ENCODE results near the gene LRMDA. TPM values are rescaled to one million over a fixed set of nuclear protein-coding genes. Genes with fewer than 3 reads are reported as not detected.
"Not testable (repeated sequence)": the region's sequence is repeated elsewhere in the genome, so short reads cannot be mapped to it uniquely, and the experiment has no call there.

Gene LRMDA
- total and polyA plus RNA-seq, 2 donors (not counting 1 experiment from before 2014, with no cell fraction given): 0.12 TPM; not detected in 1

GRCh38 chr10:75519213-75519612, 87.8 kb downstream of the LRMDA start:
- CTCF ChIA-PET; H3K4me1 Mint-ChIP-seq; H3K4me2 ChIP-seq (replicated peaks; ENCODE audit: low read depth, low read length, poor library complexity, severe bottlenecking): not testable (repeated sequence)

GRCh38 chr10:75521194-75521829, 89.9 kb downstream of the LRMDA start:
- DNase-seq; CTCF ChIA-PET; H3K4me3 ChIP-seq (ENCODE audit: control extremely low read depth in 1 of 5, extremely low read depth in 1 of 5, insufficient read depth in 1 of 5, low read depth in 2 of 5, low read length in 4 of 5); H3K36me3 ChIP-seq (replicated peaks in 1 of 2; ENCODE audit: control extremely low read depth in 1 of 2, control insufficient read depth in 1 of 2, extremely low read depth in 1 of 2, insufficient read depth in 2 of 2, low read length in 1 of 2); ATAC-seq (ENCODE audit: low read depth); H3K9me3 ChIP-seq (ENCODE audit: control extremely low read depth in 1 of 3, control insufficient read depth in 2 of 3, insufficient read depth in 1 of 3, low read length in 2 of 3); H3K4me1 Mint-ChIP-seq; H3K79me2 ChIP-seq (ENCODE audit: control insufficient read depth, insufficient read depth, low read length); H4K20me1 ChIP-seq (ENCODE audit: control insufficient read depth, insufficient read depth, low read length, poor library complexity, severe bottlenecking); H3K27me3 ChIP-seq (replicated peaks in 1 of 4; ENCODE audit: control extremely low read depth in 1 of 4, control insufficient read depth in 3 of 4, insufficient read depth in 4 of 4, low read length in 3 of 4); H3K9ac ChIP-seq (ENCODE audit: low read length); POLR2A ChIA-PET; H2AFZ ChIP-seq (ENCODE audit: insufficient read depth, low read depth, low read length, poor library complexity, severe bottlenecking); H3K9me3 Mint-ChIP-seq (ENCODE audit: insufficient read depth); H3K4me2 ChIP-seq (replicated peaks; ENCODE audit: low read depth, low read length, poor library complexity, severe bottlenecking); H3K27ac Mint-ChIP-seq; H3K4me3 Mint-ChIP-seq; intact Hi-C loops (cut with micrococcal nuclease); H3K27ac ChIP-seq (ENCODE audit: low read length in 2 of 2); H3K4me1 ChIP-seq (ENCODE audit: control insufficient read depth in 2 of 2, insufficient read depth in 2 of 2, low read length in 2 of 2): not testable (repeated sequence)
- H3K27me3 Mint-ChIP-seq: peaks cover 13% of the 10 kb centered on the region
- WGBS (ENCODE audit: insufficient coverage): 85% methylated on average over 6 of the region's 16 CpGs

More at GRCh38 chr10:75519213-75519612, 87.8 kb downstream of the LRMDA start:
- H3K27ac Mint-ChIP-seq; H3K79me2 ChIP-seq (ENCODE audit: control insufficient read depth, insufficient read depth, low read length); H4K20me1 ChIP-seq (ENCODE audit: control insufficient read depth, insufficient read depth, low read length, poor library complexity, severe bottlenecking); H3K27me3 ChIP-seq (replicated peaks in 1 of 4; ENCODE audit: control extremely low read depth in 1 of 4, control insufficient read depth in 3 of 4, insufficient read depth in 4 of 4, low read length in 3 of 4); H3K4me1 ChIP-seq (ENCODE audit: control insufficient read depth in 2 of 2, insufficient read depth in 2 of 2, low read length in 2 of 2); H3K27ac ChIP-seq (ENCODE audit: low read length in 2 of 2); DNase-seq; H3K4me3 ChIP-seq (ENCODE audit: control extremely low read depth in 1 of 5, extremely low read depth in 1 of 5, insufficient read depth in 1 of 5, low read depth in 2 of 5, low read length in 4 of 5); POLR2A ChIA-PET; H3K9me3 ChIP-seq (ENCODE audit: control extremely low read depth in 1 of 3, control insufficient read depth in 2 of 3, insufficient read depth in 1 of 3, low read length in 2 of 3); intact Hi-C loops (cut with micrococcal nuclease); H3K36me3 ChIP-seq (replicated peaks in 1 of 2; ENCODE audit: control extremely low read depth in 1 of 2, control insufficient read depth in 1 of 2, extremely low read depth in 1 of 2, insufficient read depth in 2 of 2, low read length in 1 of 2); ATAC-seq (ENCODE audit: low read depth); H2AFZ ChIP-seq (ENCODE audit: insufficient read depth, low read depth, low read length, poor library complexity, severe bottlenecking); H3K9ac ChIP-seq (ENCODE audit: low read length); H3K4me3 Mint-ChIP-seq: not testable (repeated sequence)
- peaks cover 12% of the 10 kb centered on the region for H3K9me3 Mint-ChIP-seq (ENCODE audit: insufficient read depth)
- 80% methylated on average over 1 of the region's 1 CpG for WGBS (ENCODE audit: insufficient coverage)
- H3K27me3 Mint-ChIP-seq: peaks cover 16% of the 10 kb centered on the region
